KMS-11 (cell line): ENCODE results near the gene ZNF423.

Source experiments
- H2AFZ ChIP-seq: fragments of 200-600 bp; sonication (generic); 2 replicates; pipeline ENCODE4 v1.6.1; 2016; ENCODE audit warnings: antibody characterized with exemption, mixed run types, low read depth
- H3K27ac ChIP-seq: fragments of 200-600 bp; sonication (generic); 2 replicates; pipeline ENCODE4 v1.6.1; 2016; ENCODE audit warnings: mild to moderate bottlenecking, mixed run types
- H3K27me3 ChIP-seq: fragments of 200-600 bp; sonication (generic); 2 replicates; pipeline ENCODE4 v1.6.1; 2017; ENCODE audit warnings: mild to moderate bottlenecking, low read depth, mixed run types, moderate library complexity; ENCODE audit not compliant: insufficient read depth
- H3K36me3 ChIP-seq: fragments of 200-600 bp; sonication (generic); 2 replicates; pipeline ENCODE4 v1.6.1; 2017; ENCODE audit warnings: mild to moderate bottlenecking, mixed run types; ENCODE audit not compliant: insufficient read depth
- H3K4me1 ChIP-seq: fragments of 200-600 bp; sonication (generic); 2 replicates; pipeline ENCODE4 v1.6.1; 2016; ENCODE audit warnings: mild to moderate bottlenecking, low read depth, mixed run types; ENCODE audit not compliant: poor library complexity, severe bottlenecking
- H3K4me2 ChIP-seq: fragments of 200-600 bp; sonication (generic); 2 replicates; pipeline ENCODE4 v1.7.0; 2016; ENCODE audit warnings: mild to moderate bottlenecking, mixed run types
- H3K4me3 ChIP-seq: fragments of 200-600 bp; sonication (generic); IDR thresholded peaks from 2 replicates; pipeline ENCODE4 v1.6.1; 2017; ENCODE audit warnings: low read depth, low read length, mixed read lengths; ENCODE audit not compliant: insufficient read depth
- H3K79me2 ChIP-seq: fragments of 200-600 bp; sonication (generic); 2 replicates; pipeline ENCODE4 v1.6.1; 2016; ENCODE audit warnings: low read depth, mixed run types; ENCODE audit not compliant: insufficient read depth
- H3K9ac ChIP-seq: fragments of 200-600 bp; sonication (generic); 2 replicates; pipeline ENCODE4 v1.6.1; 2016; ENCODE audit warnings: mild to moderate bottlenecking, mixed run types
- H4K20me1 ChIP-seq: fragments of 200-600 bp; sonication (generic); 2 replicates; pipeline ENCODE4 v1.6.1; 2016; ENCODE audit warnings: mild to moderate bottlenecking, mixed run types; ENCODE audit not compliant: insufficient read depth
- CTCF ChIP-seq: fragments of 200-600 bp; sonication (generic); conservative IDR thresholded peaks from 2 replicates; pipeline ENCODE4 v1.6.1; 2017; ENCODE audit warnings: low read depth, mild to moderate bottlenecking, antibody characterized with exemption, low read length, moderate library complexity, mixed read lengths

Gene ZNF423

GRCh38 chr16:49550140-49550539 is 305.8 kb downstream of the ZNF423 start:
- H3K4me3 ChIP-seq, result no peak overlapping the region
- no peak overlapping the region for H3K27ac ChIP-seq
- H4K20me1 ChIP-seq, result no peaks in the 10 kb centered on the region
- no peaks in the 10 kb centered on the region for H3K79me2 ChIP-seq
- H3K9ac ChIP-seq, result no peak overlapping the region
- no peaks in the 10 kb centered on the region for H3K27me3 ChIP-seq
- no peaks in the 10 kb centered on the region for H3K4me1 ChIP-seq
- H3K36me3 ChIP-seq, result no peaks in the 10 kb centered on the region
- no peak overlapping the region for H2AFZ ChIP-seq
- TF ChIP-seq CTCF, result no peak
- no peak overlapping the region for H3K4me2 ChIP-seq

DNA sequence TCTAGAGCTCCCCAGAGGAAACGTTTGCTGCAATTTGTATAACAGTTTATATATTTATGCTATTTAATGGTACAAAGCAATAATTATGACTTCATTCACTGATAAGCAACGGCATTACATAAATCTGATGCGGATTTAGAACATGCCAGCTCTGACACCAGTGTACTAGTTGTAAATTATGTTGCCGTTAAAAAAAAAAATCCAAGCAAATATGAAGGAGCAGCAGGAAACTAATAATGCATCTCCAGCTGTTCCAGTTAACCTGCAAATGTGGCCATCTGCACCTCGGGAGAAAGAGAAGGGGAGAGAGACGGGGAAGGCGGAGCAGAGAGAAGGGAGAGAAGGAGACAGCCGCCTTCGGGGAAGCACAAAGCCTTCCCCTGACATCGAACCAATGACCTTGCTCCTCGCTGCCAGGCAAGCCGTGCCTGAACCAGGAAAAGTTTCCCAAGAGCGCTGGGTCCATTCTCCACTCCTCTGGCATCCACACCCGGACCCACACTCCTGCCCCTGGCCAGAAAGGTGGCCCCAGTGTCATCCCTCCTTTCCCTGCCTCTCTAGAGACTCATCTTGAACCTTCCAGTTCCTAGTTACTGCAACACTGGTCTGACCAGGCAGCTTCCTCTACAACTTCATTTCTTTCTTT is 307.5 kb downstream of the ZNF423 start:
- H4K20me1 ChIP-seq, result no peaks in the 10 kb centered on the region
- no peak for TF ChIP-seq CTCF

DNA sequence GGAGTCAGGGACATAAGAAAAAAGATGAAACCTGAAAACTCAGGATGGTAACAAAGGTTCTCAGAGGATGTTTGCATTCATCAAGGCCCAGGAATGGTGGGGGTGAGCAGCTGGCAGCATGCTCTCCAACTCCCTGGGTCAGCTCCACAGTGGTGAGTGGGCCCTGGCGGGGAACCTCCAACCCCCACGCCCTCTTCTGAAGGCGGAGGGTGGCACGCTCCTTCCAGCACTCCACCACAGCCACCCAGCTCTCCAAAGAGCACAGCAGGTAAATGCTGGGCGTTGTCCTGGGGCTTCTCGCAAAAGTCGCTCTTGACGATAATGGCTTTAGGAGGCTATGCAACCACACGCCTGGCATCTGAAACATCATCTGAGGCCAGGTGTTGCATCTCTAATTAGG is 308.5 kb downstream of the ZNF423 start:
- no peaks in the 10 kb centered on the region for H3K4me1 ChIP-seq
- no peak overlapping the region for H3K27ac ChIP-seq
- no peaks in the 10 kb centered on the region for H3K79me2 ChIP-seq
- TF ChIP-seq CTCF, result no peak
- no peak overlapping the region for H3K9ac ChIP-seq
- H3K36me3 ChIP-seq, result no peaks in the 10 kb centered on the region
- no peaks in the 10 kb centered on the region for H3K27me3 ChIP-seq
- H3K4me2 ChIP-seq, result no peak overlapping the region
- no peaks in the 10 kb centered on the region for H4K20me1 ChIP-seq
- H3K4me3 ChIP-seq, result no peak overlapping the region
- H2AFZ ChIP-seq, result no peak overlapping the region

More for the DNA sequence above, 307.5 kb downstream of the ZNF423 start:
- no peak overlapping the region for H3K9ac ChIP-seq
- H2AFZ ChIP-seq, result no peak overlapping the region
- H3K36me3 ChIP-seq, result no peaks in the 10 kb centered on the region
- H3K27me3 ChIP-seq, result no peaks in the 10 kb centered on the region
- no peak overlapping the region for H3K4me3 ChIP-seq
- no peak overlapping the region for H3K27ac ChIP-seq
- no peaks in the 10 kb centered on the region for H3K79me2 ChIP-seq
- H3K4me2 ChIP-seq, result no peak overlapping the region
- no peaks in the 10 kb centered on the region for H3K4me1 ChIP-seq

GRCh38 chr16:49546735-49547134 is 309.2 kb downstream of the ZNF423 start:
- no peak overlapping the region for H2AFZ ChIP-seq
- no peak for TF ChIP-seq CTCF
- H3K4me1 ChIP-seq, result no peaks in the 10 kb centered on the region
- H3K27ac ChIP-seq, result no peak overlapping the region
- H3K79me2 ChIP-seq, result no peaks in the 10 kb centered on the region
- H3K36me3 ChIP-seq, result no peaks in the 10 kb centered on the region
- no peaks in the 10 kb centered on the region for H4K20me1 ChIP-seq
- no peaks in the 10 kb centered on the region for H3K27me3 ChIP-seq
- H3K9ac ChIP-seq, result no peak overlapping the region
- H3K4me2 ChIP-seq, result no peak overlapping the region
- no peak overlapping the region for H3K4me3 ChIP-seq
